ENCODE measurements around the gene SERPINB13.

DNA sequence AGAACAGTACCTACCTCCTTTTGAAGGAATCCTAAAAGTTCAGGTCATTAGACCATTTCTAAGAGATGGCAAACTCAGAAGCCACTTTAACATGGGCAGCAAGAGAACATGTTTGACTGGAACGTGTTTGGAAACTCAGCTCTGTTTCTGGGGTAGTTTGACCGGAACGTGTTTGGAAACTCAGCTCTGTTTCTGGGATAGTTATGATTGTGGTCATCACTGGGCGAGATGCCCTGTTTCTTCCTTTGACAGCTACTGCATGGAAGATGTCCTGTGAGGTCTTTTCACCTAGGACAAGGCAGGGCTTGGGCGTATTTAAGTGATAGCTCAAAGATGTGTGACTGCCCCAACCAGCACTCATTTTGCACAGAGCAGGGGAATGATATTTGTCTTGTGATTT lies 19.9 kb upstream of the SERPINB13 start:
- TF ChIP-seq, protein P1, sequence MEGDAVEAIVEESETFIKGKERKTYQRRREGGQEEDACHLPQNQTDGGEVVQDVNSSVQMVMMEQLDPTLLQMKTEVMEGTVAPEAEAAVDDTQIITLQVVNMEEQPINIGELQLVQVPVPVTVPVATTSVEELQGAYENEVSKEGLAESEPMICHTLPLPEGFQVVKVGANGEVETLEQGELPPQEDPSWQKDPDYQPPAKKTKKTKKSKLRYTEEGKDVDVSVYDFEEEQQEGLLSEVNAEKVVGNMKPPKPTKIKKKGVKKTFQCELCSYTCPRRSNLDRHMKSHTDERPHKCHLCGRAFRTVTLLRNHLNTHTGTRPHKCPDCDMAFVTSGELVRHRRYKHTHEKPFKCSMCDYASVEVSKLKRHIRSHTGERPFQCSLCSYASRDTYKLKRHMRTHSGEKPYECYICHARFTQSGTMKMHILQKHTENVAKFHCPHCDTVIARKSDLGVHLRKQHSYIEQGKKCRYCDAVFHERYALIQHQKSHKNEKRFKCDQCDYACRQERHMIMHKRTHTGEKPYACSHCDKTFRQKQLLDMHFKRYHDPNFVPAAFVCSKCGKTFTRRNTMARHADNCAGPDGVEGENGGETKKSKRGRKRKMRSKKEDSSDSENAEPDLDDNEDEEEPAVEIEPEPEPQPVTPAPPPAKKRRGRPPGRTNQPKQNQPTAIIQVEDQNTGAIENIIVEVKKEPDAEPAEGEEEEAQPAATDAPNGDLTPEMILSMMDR (IDR thresholded peaks at IDR 0.05 in 2 of 3, conservative IDR thresholded peaks at IDR 0.05 in 1 of 3; ENCODE audit: insufficient read depth in 2 of 3, low read depth in 1 of 3, low read length in 3 of 3) = no peak
- TF ChIP-seq, protein P2, sequence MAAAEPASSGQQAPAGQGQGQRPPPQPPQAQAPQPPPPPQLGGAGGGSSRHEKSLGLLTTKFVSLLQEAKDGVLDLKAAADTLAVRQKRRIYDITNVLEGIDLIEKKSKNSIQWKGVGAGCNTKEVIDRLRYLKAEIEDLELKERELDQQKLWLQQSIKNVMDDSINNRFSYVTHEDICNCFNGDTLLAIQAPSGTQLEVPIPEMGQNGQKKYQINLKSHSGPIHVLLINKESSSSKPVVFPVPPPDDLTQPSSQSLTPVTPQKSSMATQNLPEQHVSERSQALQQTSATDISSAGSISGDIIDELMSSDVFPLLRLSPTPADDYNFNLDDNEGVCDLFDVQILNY (CRISPR knock-in tag; IDR thresholded peaks at IDR 0.05) = no peak
- TF ChIP-seq GABPB2 (CRISPR knock-in tag; conservative IDR thresholded peaks at IDR 0.05) = no peak
- TF ChIP-seq PTTG1 (tag; IDR thresholded peaks at IDR 0.05; ENCODE audit: low read depth) = no peak
- no peak for TF ChIP-seq ZNF12 (CRISPR knock-in tag; IDR thresholded peaks at IDR 0.05)
- no peak for TF ChIP-seq POLR2A (conservative IDR thresholded peaks at IDR 0.05)
- TF ChIP-seq SP2 (IDR thresholded peaks at IDR 0.05; ENCODE audit: extremely low read depth, low read depth, low read length, poor library complexity, severe bottlenecking) = no peak
- no peak for TF ChIP-seq TCF7L2 (IDR thresholded peaks at IDR 0.05; ENCODE audit: low read depth, low read length)
- no peak for TF ChIP-seq NR2C2 (CRISPR knock-in tag; IDR thresholded peaks at IDR 0.05)
- TF ChIP-seq NR2C2 (tag; IDR thresholded peaks at IDR 0.05) = no peak
- no peak for TF ChIP-seq EP400 (IDR thresholded peaks at IDR 0.05)
- TF ChIP-seq SP1 (CRISPR knock-in tag; IDR thresholded peaks at IDR 0.05) = no peak
- TF ChIP-seq, protein P3, sequence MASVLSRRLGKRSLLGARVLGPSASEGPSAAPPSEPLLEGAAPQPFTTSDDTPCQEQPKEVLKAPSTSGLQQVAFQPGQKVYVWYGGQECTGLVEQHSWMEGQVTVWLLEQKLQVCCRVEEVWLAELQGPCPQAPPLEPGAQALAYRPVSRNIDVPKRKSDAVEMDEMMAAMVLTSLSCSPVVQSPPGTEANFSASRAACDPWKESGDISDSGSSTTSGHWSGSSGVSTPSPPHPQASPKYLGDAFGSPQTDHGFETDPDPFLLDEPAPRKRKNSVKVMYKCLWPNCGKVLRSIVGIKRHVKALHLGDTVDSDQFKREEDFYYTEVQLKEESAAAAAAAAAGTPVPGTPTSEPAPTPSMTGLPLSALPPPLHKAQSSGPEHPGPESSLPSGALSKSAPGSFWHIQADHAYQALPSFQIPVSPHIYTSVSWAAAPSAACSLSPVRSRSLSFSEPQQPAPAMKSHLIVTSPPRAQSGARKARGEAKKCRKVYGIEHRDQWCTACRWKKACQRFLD (CRISPR knock-in tag; IDR thresholded peaks at IDR 0.05) = no peak
- TF ChIP-seq ZFX (CRISPR knock-in tag; IDR thresholded peaks at IDR 0.05) = no peak

All from K562 (cell line).